GM13976 (cell line): ENCODE data around the gene BRAT1.
"Not testable (repeated sequence)": the region's sequence is repeated elsewhere in the genome, so short reads cannot be mapped to it uniquely, and the experiment has no call there.

ENCODE experiments used
- DNase-seq: peaks from one replicate; pipeline ENCODE4 v3.0.0; 2012; ENCODE audit warnings: low spot score
- CTCF ChIP-seq: IDR thresholded peaks from 2 replicates; pipeline ENCODE4 v1.5.1; 2012; ENCODE audit warnings: borderline replicate concordance, mild to moderate bottlenecking; ENCODE audit not compliant: insufficient read depth; ENCODE audit errors: extremely low read depth, missing control alignments, control extremely low read depth
- in situ Hi-C: fragments of 300-500 bp; cut with MboI; formaldehyde crosslinking; loops from one replicate; pipeline ENCODE4 v1.12.0; 2022; ENCODE audit warnings: low sequenced_read_pairs, mixed read lengths, inconsistent platforms; ENCODE audit not compliant: unreplicated experiment

BRAT1 gene

GRCh38 chr7:2541291-2542010 is 13.9 kb downstream of the BRAT1 start:
- in situ Hi-C loops, result no loop called here
- no peak for DNase-seq

GRCh38 chr7:2540641-2541051 is 14.7 kb downstream of the BRAT1 start:
- in situ Hi-C loops, result no loop called here
- no peak for DNase-seq
- no peak for TF ChIP-seq CTCF

More at GRCh38 chr7:2541291-2542010, 13.9 kb downstream of the BRAT1 start:
- no peak for TF ChIP-seq CTCF

GRCh38 chr7:2540133-2540532 is 15.2 kb downstream of the BRAT1 start:
- no peak for TF ChIP-seq CTCF
- in situ Hi-C loops, result no loop called here

GRCh38 chr7:2539031-2539911 is 16.1 kb downstream of the BRAT1 start:
- no peak for DNase-seq
- in situ Hi-C loops, result no loop called here
- no peak for TF ChIP-seq CTCF

More at GRCh38 chr7:2540133-2540532, 15.2 kb downstream of the BRAT1 start:
- no peak for DNase-seq

GRCh38 chr7:2537981-2538851 is 17.1 kb downstream of the BRAT1 start:
- in situ Hi-C loops, result no loop called here
- TF ChIP-seq CTCF, result no peak
- no peak for DNase-seq

- DNase-seq, in situ Hi-C loops: not testable (repeated sequence)
Measured at GRCh38 chr7:2535872-2536627, 19.3 kb downstream of the BRAT1 start.

GRCh38 chr7:2534214-2534613 is 21.1 kb downstream of the BRAT1 start:
- DNase-seq, in situ Hi-C loops: not testable (repeated sequence)

- in situ Hi-C loops, DNase-seq: not testable (repeated sequence)
Measured at GRCh38 chr7:2533566-2533965, 21.8 kb downstream of the BRAT1 start.

GRCh38 chr7:2532816-2533215 is 22.5 kb downstream of the BRAT1 start:
- DNase-seq, in situ Hi-C loops: not testable (repeated sequence)

GRCh38 chr7:2532199-2532772 is 23.0 kb downstream of the BRAT1 start:
- in situ Hi-C loops, DNase-seq: not testable (repeated sequence)

GRCh38 chr7:2531796-2532110 is 23.6 kb downstream of the BRAT1 start:
- DNase-seq, in situ Hi-C loops: not testable (repeated sequence)
